ENCODE results near the gene CLEC7A.

GRCh38 chr12:10101648-10102220 lies 28.3 kb downstream of the CLEC7A start:
- TF ChIP-seq CTCF (IDR thresholded peaks at IDR 0.05) (no peak), POLR2A (IDR thresholded peaks at IDR 0.05) (no peak)
